ENCODE results near the gene KRT1.

The KRT1 gene

DNA sequence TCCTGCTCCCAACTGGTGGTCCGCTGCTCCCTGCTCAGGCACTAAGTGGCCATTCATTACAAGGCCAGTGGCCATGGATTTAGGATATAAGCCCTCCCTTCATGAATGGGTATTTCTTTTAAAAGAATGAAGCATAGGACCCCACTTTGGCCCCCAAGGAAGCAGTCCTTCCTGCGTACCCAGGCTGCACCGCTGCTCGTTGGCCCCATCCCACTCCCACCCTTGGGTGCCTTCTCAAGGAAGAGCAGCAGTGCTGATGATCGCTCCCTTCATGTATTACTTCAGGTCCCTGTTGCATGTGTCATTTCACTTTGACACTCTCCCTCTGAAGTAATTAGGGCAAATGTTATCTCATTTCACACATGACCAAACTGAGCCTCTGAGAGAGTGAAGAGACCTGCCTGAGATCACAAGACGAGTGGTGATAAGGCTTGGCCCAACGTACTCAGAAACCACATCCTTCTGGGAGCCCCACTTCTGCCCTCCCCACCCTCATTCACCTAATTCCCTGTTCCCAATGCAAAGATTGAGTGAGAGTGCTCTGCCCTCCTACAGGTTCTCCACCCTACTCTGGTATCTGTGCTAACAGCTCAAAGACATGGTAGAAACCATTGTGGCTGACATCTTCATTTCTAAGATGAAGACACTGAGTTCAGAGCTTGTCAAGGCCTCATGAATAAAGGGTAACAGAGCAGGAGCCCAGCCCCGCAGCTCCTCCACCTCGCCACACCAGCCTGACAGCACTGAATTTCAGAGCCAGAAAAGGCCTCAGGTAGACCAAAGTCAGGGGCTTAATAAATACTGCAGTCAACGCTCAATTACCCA, 17.9 kb downstream of the KRT1 start:
- TF ChIP-seq GABPA (IDR thresholded peaks at IDR 0.05; ENCODE audit: low read depth) = no peak
- TF ChIP-seq SPI1 (IDR thresholded peaks at IDR 0.05; ENCODE audit: borderline replicate concordance, low read depth) = no peak
- no peak for TF ChIP-seq CTCF (IDR thresholded peaks at IDR 0.05; ENCODE audit: insufficient read depth, low read length)
- TF ChIP-seq, protein P1, sequence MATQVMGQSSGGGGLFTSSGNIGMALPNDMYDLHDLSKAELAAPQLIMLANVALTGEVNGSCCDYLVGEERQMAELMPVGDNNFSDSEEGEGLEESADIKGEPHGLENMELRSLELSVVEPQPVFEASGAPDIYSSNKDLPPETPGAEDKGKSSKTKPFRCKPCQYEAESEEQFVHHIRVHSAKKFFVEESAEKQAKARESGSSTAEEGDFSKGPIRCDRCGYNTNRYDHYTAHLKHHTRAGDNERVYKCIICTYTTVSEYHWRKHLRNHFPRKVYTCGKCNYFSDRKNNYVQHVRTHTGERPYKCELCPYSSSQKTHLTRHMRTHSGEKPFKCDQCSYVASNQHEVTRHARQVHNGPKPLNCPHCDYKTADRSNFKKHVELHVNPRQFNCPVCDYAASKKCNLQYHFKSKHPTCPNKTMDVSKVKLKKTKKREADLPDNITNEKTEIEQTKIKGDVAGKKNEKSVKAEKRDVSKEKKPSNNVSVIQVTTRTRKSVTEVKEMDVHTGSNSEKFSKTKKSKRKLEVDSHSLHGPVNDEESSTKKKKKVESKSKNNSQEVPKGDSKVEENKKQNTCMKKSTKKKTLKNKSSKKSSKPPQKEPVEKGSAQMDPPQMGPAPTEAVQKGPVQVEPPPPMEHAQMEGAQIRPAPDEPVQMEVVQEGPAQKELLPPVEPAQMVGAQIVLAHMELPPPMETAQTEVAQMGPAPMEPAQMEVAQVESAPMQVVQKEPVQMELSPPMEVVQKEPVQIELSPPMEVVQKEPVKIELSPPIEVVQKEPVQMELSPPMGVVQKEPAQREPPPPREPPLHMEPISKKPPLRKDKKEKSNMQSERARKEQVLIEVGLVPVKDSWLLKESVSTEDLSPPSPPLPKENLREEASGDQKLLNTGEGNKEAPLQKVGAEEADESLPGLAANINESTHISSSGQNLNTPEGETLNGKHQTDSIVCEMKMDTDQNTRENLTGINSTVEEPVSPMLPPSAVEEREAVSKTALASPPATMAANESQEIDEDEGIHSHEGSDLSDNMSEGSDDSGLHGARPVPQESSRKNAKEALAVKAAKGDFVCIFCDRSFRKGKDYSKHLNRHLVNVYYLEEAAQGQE (IDR thresholded peaks at IDR 0.05; ENCODE audit: insufficient replicate concordance, low read depth) = no peak
- no peak for TF ChIP-seq POLR2AphosphoS5 (IDR thresholded peaks at IDR 0.05; ENCODE audit: low read depth)
- H3K27me3 ChIP-seq (ENCODE audit: insufficient read depth, poor library complexity, severe bottlenecking) = peaks cover 2% of the 10 kb centered on the region

GRCh38 chr12:52661668-52662067, 18.5 kb downstream of the KRT1 start:
- DNase-seq (ENCODE audit: low read depth in 1 of 2, low spot score in 1 of 2) = no peak
- peaks cover 2% of the 10 kb centered on the region for H3K27me3 ChIP-seq (ENCODE audit: insufficient read depth, poor library complexity, severe bottlenecking)
- TF ChIP-seq POLR2AphosphoS5 (IDR thresholded peaks at IDR 0.05; ENCODE audit: low read depth) (no peak), SPI1 (IDR thresholded peaks at IDR 0.05; ENCODE audit: borderline replicate concordance, low read depth) (no peak), GABPA (IDR thresholded peaks at IDR 0.05; ENCODE audit: low read depth) (no peak), CTCF (IDR thresholded peaks at IDR 0.05; ENCODE audit: insufficient read depth, low read length) (no peak)
- TF ChIP-seq, protein P1 (IDR thresholded peaks at IDR 0.05; ENCODE audit: insufficient replicate concordance, low read depth) = no peak
- no peak overlapping the region for H3K27ac ChIP-seq (replicated peaks)
- no peak overlapping the region for H3K4me3 ChIP-seq (replicated peaks; ENCODE audit: insufficient read depth, low read length)

More for the DNA sequence above, 17.9 kb downstream of the KRT1 start:
- Histone ChIP-seq H3K27ac (replicated peaks) (no peak overlapping the region), H3K4me3 (replicated peaks; ENCODE audit: insufficient read depth, low read length) (no peak overlapping the region)
- no peak for DNase-seq (ENCODE audit: low read depth in 1 of 2, low spot score in 1 of 2)

DNA sequence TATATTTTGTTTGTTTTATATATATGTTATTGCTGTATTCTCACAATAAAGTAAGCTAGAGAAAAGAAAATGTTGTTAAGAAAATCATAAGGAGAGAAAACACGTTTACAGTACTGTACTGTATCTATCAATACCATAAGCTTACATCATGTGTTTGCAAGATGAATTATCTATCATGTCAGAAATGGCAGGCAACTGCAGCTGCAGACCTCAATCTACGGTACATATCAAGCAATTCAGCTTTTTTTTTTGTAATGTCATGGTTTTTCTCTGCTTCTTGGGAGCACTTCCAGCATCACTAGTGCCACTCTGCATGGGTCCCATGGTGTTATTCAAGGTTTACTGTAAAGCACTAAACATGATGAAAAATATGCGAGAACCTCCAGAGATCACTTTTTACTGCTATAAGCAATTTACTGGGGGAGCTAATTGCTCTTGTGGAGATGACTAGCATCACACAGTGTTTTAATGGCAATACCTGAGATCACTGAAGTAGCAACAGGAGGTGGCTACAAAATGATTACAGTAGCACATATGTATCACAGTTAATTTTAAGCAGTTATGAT, 19.2 kb downstream of the KRT1 start:
- Histone ChIP-seq H3K27me3 (ENCODE audit: insufficient read depth, poor library complexity, severe bottlenecking) (peaks cover 2% of the 10 kb centered on the region), H3K27ac (replicated peaks) (no peak overlapping the region), H3K4me3 (replicated peaks; ENCODE audit: insufficient read depth, low read length) (no peak overlapping the region)
- TF ChIP-seq CTCF (IDR thresholded peaks at IDR 0.05; ENCODE audit: insufficient read depth, low read length) (no peak), SPI1 (IDR thresholded peaks at IDR 0.05; ENCODE audit: borderline replicate concordance, low read depth) (no peak), GABPA (IDR thresholded peaks at IDR 0.05; ENCODE audit: low read depth) (no peak), POLR2AphosphoS5 (IDR thresholded peaks at IDR 0.05; ENCODE audit: low read depth) (no peak)
- TF ChIP-seq, protein P1 (IDR thresholded peaks at IDR 0.05; ENCODE audit: insufficient replicate concordance, low read depth) = no peak
- no peak for DNase-seq (ENCODE audit: low read depth in 1 of 2, low spot score in 1 of 2)

Data from HL-60 (cell line).